HT-29 (cell line): ENCODE measurements around the gene RCSD1. TPM values are rescaled to one million over a fixed set of nuclear protein-coding genes. Genes with fewer than 3 reads are reported as not detected.

ENCODE experiments used
- DNase-seq: peaks from one replicate; pipeline ENCODE4 v3.0.0-alpha.2; 2015; ENCODE audit warnings: low spot score
- total RNA-seq: library from RNA; depleted of rRNA; stranded (reverse); fragments of >200 nt; shearing (Covaris generic); gene quantifications from 2 replicates; pipeline ENCODE4 v1.2.3, GENCODE V29; 2014

The RCSD1 gene
- total RNA-seq, 1 experiment from 2014 or later = not detected

- DNase-seq = no peak
These were observed 11.7 kb upstream of the RCSD1 start for GRCh38 chr1:167618366-167618765.

GRCh38 chr1:167618789-167619188, 11.2 kb upstream of the RCSD1 start:
- no peak for DNase-seq

- no peak for DNase-seq
These were observed 10.0 kb upstream of the RCSD1 start for GRCh38 chr1:167620002-167620401.

GRCh38 chr1:167621780-167622313, 8.2 kb upstream of the RCSD1 start:
- no peak for DNase-seq

GRCh38 chr1:167623951-167624350, 6.1 kb upstream of the RCSD1 start:
- no peak for DNase-seq

GRCh38 chr1:167625040-167625823, 4.8 kb upstream of the RCSD1 start:
- no peak for DNase-seq

GRCh38 chr1:167627615-167627864, 2.5 kb upstream of the RCSD1 start:
- DNase-seq = no peak

GRCh38 chr1:167627865-167628641, 2.0 kb upstream of the RCSD1 start:
- DNase-seq = peak; percentile 12

GRCh38 chr1:167628741-167629515, 1.1 kb upstream of the RCSD1 start:
- DNase-seq = no peak

- DNase-seq = no peak
These were observed 745 bp downstream of the RCSD1 start for GRCh38 chr1:167630568-167631385.

- DNase-seq = no peak
These were observed 1.4 kb downstream of the RCSD1 start for GRCh38 chr1:167631386-167631935.

GRCh38 chr1:167631936-167632614, 2.0 kb downstream of the RCSD1 start:
- no peak for DNase-seq

- DNase-seq = no peak
These were observed 3.4 kb downstream of the RCSD1 start for GRCh38 chr1:167633258-167633944.

GRCh38 chr1:167634435-167634834, 4.4 kb downstream of the RCSD1 start:
- no peak for DNase-seq

GRCh38 chr1:167635156-167635648, 5.2 kb downstream of the RCSD1 start:
- no peak for DNase-seq

- DNase-seq = no peak
These were observed 5.9 kb downstream of the RCSD1 start for GRCh38 chr1:167635941-167636340.

GRCh38 chr1:167638064-167638463, 8.0 kb downstream of the RCSD1 start:
- DNase-seq = no peak

GRCh38 chr1:167640051-167640450, 10.0 kb downstream of the RCSD1 start:
- no peak for DNase-seq

- DNase-seq = no peak
These were observed 11.9 kb downstream of the RCSD1 start for GRCh38 chr1:167641786-167642500.
